Activated CD4-positive, alpha-beta T cell treated with anti-CD3 and anti-CD28 coated beads for 1 hour (primary cell): ENCODE results near the gene IFI44.
A peak's percentile ranks its signal among the peaks of the same experiment; 100 is the strongest.

Experiments used
- DNase-seq: peaks from one replicate; pipeline ENCODE4 v3.0.0-alpha.2; 2020

IFI44 gene

GRCh38 chr1:78658901-78659300 lies 9.3 kb downstream of the IFI44 start:
- DNase-seq: no peak

- no peak for DNase-seq
Measured at GRCh38 chr1:78663923-78664322, 14.3 kb downstream of the IFI44 start.

GRCh38 chr1:78664763-78665162 lies 15.1 kb downstream of the IFI44 start:
- DNase-seq: no peak

GRCh38 chr1:78665809-78666208 lies 16.2 kb downstream of the IFI44 start:
- no peak for DNase-seq

- DNase-seq: no peak
Measured at GRCh38 chr1:78667939-78668338, 18.3 kb downstream of the IFI44 start.

- no peak for DNase-seq
Measured at GRCh38 chr1:78668427-78668826, 18.8 kb downstream of the IFI44 start.

- no peak for DNase-seq
Measured at GRCh38 chr1:78672428-78672827, 22.8 kb downstream of the IFI44 start.

GRCh38 chr1:78673120-78673519 lies 23.5 kb downstream of the IFI44 start:
- peak; percentile 16 for DNase-seq

GRCh38 chr1:78676347-78676982 lies 26.8 kb downstream of the IFI44 start:
- no peak for DNase-seq

- DNase-seq: no peak
Measured at GRCh38 chr1:78676993-78677392, 27.4 kb downstream of the IFI44 start.

GRCh38 chr1:78677788-78678187 lies 28.2 kb downstream of the IFI44 start:
- no peak for DNase-seq

- no peak for DNase-seq
Measured at GRCh38 chr1:78678324-78678723, 28.7 kb downstream of the IFI44 start.

GRCh38 chr1:78681265-78681664 lies 31.6 kb downstream of the IFI44 start:
- DNase-seq: no peak

- no peak for DNase-seq
Measured at GRCh38 chr1:78682496-78682895, 32.9 kb downstream of the IFI44 start.

- DNase-seq: no peak
Measured at GRCh38 chr1:78683079-78683478, 33.4 kb downstream of the IFI44 start.

- no peak for DNase-seq
Measured at GRCh38 chr1:78687315-78687714, 37.7 kb downstream of the IFI44 start.

- no peak for DNase-seq
Measured at GRCh38 chr1:78687914-78688313, 38.3 kb downstream of the IFI44 start.

GRCh38 chr1:78688697-78689096 lies 39.1 kb downstream of the IFI44 start:
- DNase-seq: no peak

GRCh38 chr1:78690516-78690915 lies 40.9 kb downstream of the IFI44 start:
- no peak for DNase-seq

- DNase-seq: no peak
Measured at GRCh38 chr1:78691995-78692747, 42.5 kb downstream of the IFI44 start.

GRCh38 chr1:78699813-78700212 lies 50.2 kb downstream of the IFI44 start:
- no peak for DNase-seq

GRCh38 chr1:78702426-78702825 lies 52.8 kb downstream of the IFI44 start:
- no peak for DNase-seq

- no peak for DNase-seq
Measured at GRCh38 chr1:78703806-78704205, 54.2 kb downstream of the IFI44 start.

- no peak for DNase-seq
Measured at GRCh38 chr1:78712467-78713051, 62.9 kb downstream of the IFI44 start.
